ENCODE measurements around the gene RIT2. TPM values are rescaled to one million over a fixed set of nuclear protein-coding genes. Genes with fewer than 3 reads are reported as not detected.

Gene RIT2
- total RNA-seq, 2 donors from 2014 or later = not detected

DNA sequence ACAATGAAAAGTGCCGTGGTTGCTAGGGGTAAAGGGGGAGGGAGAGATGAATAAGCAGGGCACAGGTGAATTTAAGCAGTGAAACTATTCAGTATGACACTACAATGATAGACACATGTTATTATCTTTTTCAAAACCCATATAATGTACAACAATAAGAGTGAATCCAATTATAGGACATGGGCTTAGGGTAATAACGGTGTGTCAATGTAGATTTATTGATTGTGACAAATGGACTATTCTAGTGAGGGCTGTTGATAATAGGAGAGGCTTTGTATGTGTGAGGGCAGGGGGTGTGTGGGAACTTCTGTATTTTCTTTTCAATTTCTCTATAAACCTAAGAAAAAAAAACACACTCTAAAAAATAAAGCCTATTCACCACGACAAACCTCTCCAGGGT is 223.8 kb downstream of the RIT2 start:
- H3K4me1 ChIP-seq = no peaks in the 10 kb centered on the region
- H3K36me3 ChIP-seq = no peaks in the 10 kb centered on the region
- no peak for DNase-seq (ENCODE audit: low spot score)
- TF ChIP-seq, protein P1, sequence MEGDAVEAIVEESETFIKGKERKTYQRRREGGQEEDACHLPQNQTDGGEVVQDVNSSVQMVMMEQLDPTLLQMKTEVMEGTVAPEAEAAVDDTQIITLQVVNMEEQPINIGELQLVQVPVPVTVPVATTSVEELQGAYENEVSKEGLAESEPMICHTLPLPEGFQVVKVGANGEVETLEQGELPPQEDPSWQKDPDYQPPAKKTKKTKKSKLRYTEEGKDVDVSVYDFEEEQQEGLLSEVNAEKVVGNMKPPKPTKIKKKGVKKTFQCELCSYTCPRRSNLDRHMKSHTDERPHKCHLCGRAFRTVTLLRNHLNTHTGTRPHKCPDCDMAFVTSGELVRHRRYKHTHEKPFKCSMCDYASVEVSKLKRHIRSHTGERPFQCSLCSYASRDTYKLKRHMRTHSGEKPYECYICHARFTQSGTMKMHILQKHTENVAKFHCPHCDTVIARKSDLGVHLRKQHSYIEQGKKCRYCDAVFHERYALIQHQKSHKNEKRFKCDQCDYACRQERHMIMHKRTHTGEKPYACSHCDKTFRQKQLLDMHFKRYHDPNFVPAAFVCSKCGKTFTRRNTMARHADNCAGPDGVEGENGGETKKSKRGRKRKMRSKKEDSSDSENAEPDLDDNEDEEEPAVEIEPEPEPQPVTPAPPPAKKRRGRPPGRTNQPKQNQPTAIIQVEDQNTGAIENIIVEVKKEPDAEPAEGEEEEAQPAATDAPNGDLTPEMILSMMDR (IDR thresholded peaks at IDR 0.05) = no peak
- H3K27ac ChIP-seq = no peak overlapping the region
- no peak overlapping the region for H3K4me3 ChIP-seq
- H3K9me3 ChIP-seq = no peaks in the 10 kb centered on the region
- no peaks in the 10 kb centered on the region for H3K27me3 ChIP-seq

DNA sequence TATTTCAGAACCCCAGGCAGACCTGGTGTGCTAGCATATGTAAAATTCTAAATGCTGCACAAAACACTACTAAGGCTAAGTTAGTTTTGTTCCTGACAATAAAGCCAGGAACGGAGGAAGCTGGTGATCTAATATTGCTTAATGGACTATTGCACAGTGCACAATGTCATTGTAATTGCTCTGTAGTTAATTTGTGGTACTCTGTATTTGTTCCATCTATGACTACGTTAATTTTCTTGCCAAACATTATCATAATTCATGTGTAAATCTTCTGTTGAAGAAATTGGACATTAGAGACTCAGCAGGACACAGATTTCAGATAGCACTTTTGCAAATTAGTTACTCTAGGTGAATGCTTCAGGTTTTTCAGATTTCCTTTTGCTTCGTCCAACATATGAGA is 232.3 kb downstream of the RIT2 start:
- H3K4me1 ChIP-seq = no peaks in the 10 kb centered on the region
- H3K27ac ChIP-seq = no peak overlapping the region
- no peak for DNase-seq (ENCODE audit: low spot score)
- no peaks in the 10 kb centered on the region for H3K36me3 ChIP-seq
- H3K9me3 ChIP-seq = no peaks in the 10 kb centered on the region
- H3K27me3 ChIP-seq = no peaks in the 10 kb centered on the region
- no peak overlapping the region for H3K4me3 ChIP-seq
- TF ChIP-seq, protein P1 (IDR thresholded peaks at IDR 0.05) = no peak

DNA sequence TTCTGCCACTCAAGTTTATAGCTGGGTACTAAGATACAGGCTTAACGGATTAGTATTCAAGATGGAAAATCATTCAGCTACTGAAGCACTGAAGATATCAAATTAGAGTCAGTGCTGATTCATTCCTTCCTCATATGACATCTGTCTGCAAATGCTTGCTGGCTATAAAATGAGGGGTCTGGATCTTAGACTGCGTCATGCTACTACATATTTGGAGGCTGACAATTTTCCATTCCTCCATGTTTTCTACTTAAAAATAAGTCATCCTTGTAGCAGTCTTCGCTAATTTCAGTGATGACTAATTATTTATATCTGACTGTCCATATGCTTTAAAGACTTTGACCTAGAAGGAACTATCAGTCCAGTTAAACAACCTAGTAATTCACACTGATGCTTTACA is 233.4 kb downstream of the RIT2 start:
- H3K27ac ChIP-seq = no peak overlapping the region
- no peak for DNase-seq (ENCODE audit: low spot score)
- no peaks in the 10 kb centered on the region for H3K36me3 ChIP-seq
- H3K27me3 ChIP-seq = no peaks in the 10 kb centered on the region
- H3K9me3 ChIP-seq = no peaks in the 10 kb centered on the region
- H3K4me3 ChIP-seq = no peak overlapping the region
- TF ChIP-seq, protein P1 (IDR thresholded peaks at IDR 0.05) = no peak
- no peaks in the 10 kb centered on the region for H3K4me1 ChIP-seq

GRCh38 chr18:42872838-42873237 is 242.6 kb downstream of the RIT2 start:
- H3K9me3 ChIP-seq = no peaks in the 10 kb centered on the region
- no peak overlapping the region for H3K4me3 ChIP-seq
- no peaks in the 10 kb centered on the region for H3K4me1 ChIP-seq
- DNase-seq (ENCODE audit: low spot score) = no peak
- H3K36me3 ChIP-seq = no peaks in the 10 kb centered on the region
- TF ChIP-seq, protein P1 (IDR thresholded peaks at IDR 0.05) = no peak
- H3K27me3 ChIP-seq = no peaks in the 10 kb centered on the region
- H3K27ac ChIP-seq = no peak overlapping the region

DNA sequence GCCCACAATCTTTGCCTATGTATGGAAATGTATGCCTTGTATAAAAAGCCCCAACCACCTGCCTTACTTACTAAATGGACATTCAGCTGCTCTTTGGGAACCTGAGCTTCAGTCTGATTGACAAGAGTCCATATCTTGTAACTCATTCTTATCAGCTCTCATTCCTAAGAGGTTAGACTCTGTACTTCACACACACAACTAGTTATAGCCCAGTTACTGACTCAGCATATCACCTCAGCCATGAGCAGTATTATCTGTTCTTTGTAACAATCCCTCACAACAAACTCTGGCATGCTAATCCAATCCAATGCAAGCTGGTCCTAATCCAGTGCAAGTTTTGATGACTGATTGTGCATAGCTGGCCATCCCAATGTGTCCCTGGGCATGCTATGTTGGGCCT is 250.6 kb downstream of the RIT2 start:
- no peak overlapping the region for H3K27ac ChIP-seq
- no peak for DNase-seq (ENCODE audit: low spot score)
- TF ChIP-seq, protein P1 (IDR thresholded peaks at IDR 0.05) = no peak
- H3K36me3 ChIP-seq = no peaks in the 10 kb centered on the region
- no peak overlapping the region for H3K4me3 ChIP-seq
- no peaks in the 10 kb centered on the region for H3K9me3 ChIP-seq
- no peaks in the 10 kb centered on the region for H3K4me1 ChIP-seq
- no peaks in the 10 kb centered on the region for H3K27me3 ChIP-seq

- H3K36me3 ChIP-seq = no peaks in the 10 kb centered on the region
- no peak for DNase-seq (ENCODE audit: low spot score)
- H3K4me3 ChIP-seq = no peak overlapping the region
- H3K27ac ChIP-seq = no peak overlapping the region
- no peaks in the 10 kb centered on the region for H3K9me3 ChIP-seq
- no peaks in the 10 kb centered on the region for H3K27me3 ChIP-seq
- TF ChIP-seq, protein P1 (IDR thresholded peaks at IDR 0.05) = no peak
- H3K4me1 ChIP-seq = no peaks in the 10 kb centered on the region
These were observed 254.2 kb downstream of the RIT2 start for GRCh38 chr18:42861271-42861670.
